Activated CD8-positive, alpha-beta T cell treated with anti-CD3 and anti-CD28 coated beads for 36 hours (primary cell): ENCODE measurements around the gene CDH13. TPM values are rescaled to one million over a fixed set of nuclear protein-coding genes. Genes with fewer than 3 reads are reported as not detected.

Source experiments
- ATAC-seq: fragments of 200-7000 bp; cut with Tn5 transposase; one replicate; pipeline ENCODE4 v1.10.0; 2021; ENCODE audit warnings: mild to moderate bottlenecking, moderate library complexity
- CTCF ChIA-PET: fragments of 350-600 bp; sonication (Branson Sonifier 250); formaldehyde crosslinking; loops from one replicate; lab custom pipeline; 2021; ENCODE audit warnings: antibody characterized with exemption; lab: Charles Lee
- POLR2A ChIA-PET: fragments of 350-600 bp; sonication (Branson Sonifier 250); formaldehyde crosslinking; loops from one replicate; lab custom pipeline; 2021; ENCODE audit warnings: antibody characterized with exemption; lab: Charles Lee
- DNase-seq: peaks from one replicate; pipeline ENCODE4 v3.0.0-alpha.2; 2020
- H3K27ac Mint-ChIP-seq: one replicate; pipeline ENCODE4 v1.8.0; 2021; ENCODE audit warnings: mild to moderate bottlenecking, mixed read lengths
- H3K27me3 Mint-ChIP-seq: one replicate; pipeline ENCODE4 v1.8.0; 2021; ENCODE audit warnings: mixed read lengths
- H3K36me3 Mint-ChIP-seq: one replicate; pipeline ENCODE4 v1.8.0; 2021; ENCODE audit warnings: low read depth, mixed read lengths
- H3K4me1 Mint-ChIP-seq: one replicate; pipeline ENCODE4 v1.8.0; 2021; ENCODE audit warnings: low read depth, mixed read lengths
- H3K4me3 Mint-ChIP-seq: one replicate; pipeline ENCODE4 v1.8.0; 2021; ENCODE audit warnings: mild to moderate bottlenecking, moderate library complexity, mixed read lengths
- H3K9me3 Mint-ChIP-seq: one replicate; pipeline ENCODE4 v1.8.0; 2021; ENCODE audit warnings: mixed read lengths
- CTCF ChIP-seq: fragments of 200-600 bp; IDR thresholded peaks from one replicate; pipeline ENCODE4 v1.8.0; 2022; ENCODE audit warnings: antibody characterized with exemption, mild to moderate bottlenecking
- intact Hi-C: fragments of 100-400 bp; cut with micrococcal nuclease; formaldehyde crosslinking; loops from one replicate; pipeline ENCODE4 v1.10.0; 2022
- total RNA-seq, 2 experiments: library from RNA; stranded (reverse); gene quantifications; one replicate each; pipeline ENCODE4 v1.2.3, GENCODE V29; 2021

The CDH13 gene
- total RNA-seq, 2 experiments from 2014 or later: not detected

- CTCF ChIA-PET: no interaction called here
- H3K36me3 Mint-ChIP-seq: no peaks in the 10 kb centered on the region
Observed at GRCh38 chr16:82767808-82768207, 141.0 kb downstream of the CDH13 start.

GRCh38 chr16:82769845-82770244 is 143.1 kb downstream of the CDH13 start:
- Mint-ChIP-seq H3K4me1 (no peaks in the 10 kb centered on the region), H3K36me3 (no peaks in the 10 kb centered on the region), H3K27me3 (peaks cover 12% of the 10 kb centered on the region), H3K27ac (no peak overlapping the region), H3K9me3 (no peaks in the 10 kb centered on the region), H3K4me3 (no peak overlapping the region)
- ChIA-PET POLR2A (no interaction called here), CTCF (no interaction called here)
- TF ChIP-seq CTCF: no peak
- intact Hi-C loops: no loop called here
- DNase-seq (no peak), ATAC-seq (no peak)

More at GRCh38 chr16:82767808-82768207, 141.0 kb downstream of the CDH13 start:
- no peak for DNase-seq
- Mint-ChIP-seq H3K27me3 (peaks cover 10% of the 10 kb centered on the region), H3K4me1 (no peaks in the 10 kb centered on the region), H3K9me3 (no peaks in the 10 kb centered on the region), H3K27ac (no peak overlapping the region), H3K4me3 (no peak overlapping the region)
- no peak for ATAC-seq
- TF ChIP-seq CTCF: no peak
- intact Hi-C loops: no loop called here
- POLR2A ChIA-PET: no interaction called here

- ATAC-seq: no peak
- CTCF ChIA-PET: no interaction called here
- no peak overlapping the region for H3K4me3 Mint-ChIP-seq
Observed at GRCh38 chr16:82772215-82772614, 145.4 kb downstream of the CDH13 start.

GRCh38 chr16:82773018-82773417 is 146.2 kb downstream of the CDH13 start:
- H3K27me3 Mint-ChIP-seq: peaks cover 7% of the 10 kb centered on the region
- H3K4me3 Mint-ChIP-seq: no peak overlapping the region
- H3K9me3 Mint-ChIP-seq: no peaks in the 10 kb centered on the region
- no peak overlapping the region for H3K27ac Mint-ChIP-seq
- intact Hi-C loops: no loop called here
- H3K4me1 Mint-ChIP-seq: no peaks in the 10 kb centered on the region
- no peak for DNase-seq
- ATAC-seq: no peak
- no peaks in the 10 kb centered on the region for H3K36me3 Mint-ChIP-seq
- ChIA-PET POLR2A (no interaction called here), CTCF (no interaction called here)
- no peak for TF ChIP-seq CTCF

More at GRCh38 chr16:82772215-82772614, 145.4 kb downstream of the CDH13 start:
- Mint-ChIP-seq H3K9me3 (no peaks in the 10 kb centered on the region), H3K27me3 (peaks cover 11% of the 10 kb centered on the region), H3K36me3 (no peaks in the 10 kb centered on the region), H3K27ac (no peak overlapping the region), H3K4me1 (no peaks in the 10 kb centered on the region)
- no peak for TF ChIP-seq CTCF
- DNase-seq: no peak
- intact Hi-C loops: no loop called here
- POLR2A ChIA-PET: no interaction called here

- Mint-ChIP-seq H3K4me3 (no peak overlapping the region), H3K9me3 (no peaks in the 10 kb centered on the region), H3K4me1 (no peaks in the 10 kb centered on the region), H3K36me3 (no peaks in the 10 kb centered on the region), H3K27me3 (peaks cover 8% of the 10 kb centered on the region), H3K27ac (no peak overlapping the region)
- POLR2A ChIA-PET: no interaction called here
- CTCF ChIA-PET: no interaction called here
- ATAC-seq: peak; percentile 30
- intact Hi-C loops: no loop called here
- TF ChIP-seq CTCF: no peak
- no peak for DNase-seq
Observed at GRCh38 chr16:82776470-82777146, 149.8 kb downstream of the CDH13 start.
